Raji (cell line): Measurements from ENCODE around the gene GDAP1L1.

ENCODE experiments used
- POLR2A ChIP-seq: IDR thresholded peaks from 2 replicates; pipeline ENCODE4 v1.6.1; 2011; ENCODE audit warnings: low read depth, low read length, control low read depth; ENCODE audit not compliant: insufficient read depth

GDAP1L1 gene

GRCh38 chr20:44211177-44212039 lies 35.7 kb upstream of the GDAP1L1 start:
- no peak for TF ChIP-seq POLR2A

DNA sequence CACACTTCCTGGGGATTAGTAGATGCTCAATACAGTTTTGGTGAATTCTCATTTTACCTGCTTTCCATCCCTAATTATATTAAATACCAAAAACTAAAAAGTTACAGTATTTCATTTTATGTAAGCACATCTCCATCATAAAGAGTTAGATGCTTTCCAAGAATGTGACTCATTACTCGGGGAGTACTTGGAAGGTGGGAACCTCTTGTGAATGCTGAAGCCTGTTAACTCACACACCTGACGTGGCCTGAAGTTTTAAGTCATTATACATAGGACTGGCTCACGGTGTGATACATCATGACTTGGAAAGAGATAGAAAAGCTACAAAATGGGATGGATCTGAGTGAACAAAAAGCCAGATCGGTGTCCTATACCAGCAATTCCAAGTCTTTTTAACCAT lies 34.3 kb upstream of the GDAP1L1 start:
- TF ChIP-seq POLR2A: no peak

DNA sequence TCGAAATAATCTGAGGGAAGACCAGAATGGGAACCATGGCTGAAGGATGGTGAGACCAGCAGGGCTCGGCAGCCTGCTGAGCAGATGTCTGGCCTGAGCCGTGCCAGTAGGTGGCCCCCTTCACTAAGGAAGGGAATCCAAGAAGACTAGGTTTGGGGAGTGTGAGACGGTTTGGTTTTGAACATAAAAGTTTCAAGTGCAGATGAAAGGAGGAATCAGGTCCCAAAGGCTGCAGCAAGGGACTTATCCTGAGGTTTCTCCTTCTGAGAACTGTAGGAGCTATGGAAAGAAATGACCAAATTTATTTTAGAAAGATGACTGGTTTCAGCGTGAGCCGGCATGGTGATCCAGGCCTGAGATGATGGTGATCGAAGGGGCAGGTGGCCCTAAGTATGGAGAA lies 32.0 kb upstream of the GDAP1L1 start:
- TF ChIP-seq POLR2A: no peak

DNA sequence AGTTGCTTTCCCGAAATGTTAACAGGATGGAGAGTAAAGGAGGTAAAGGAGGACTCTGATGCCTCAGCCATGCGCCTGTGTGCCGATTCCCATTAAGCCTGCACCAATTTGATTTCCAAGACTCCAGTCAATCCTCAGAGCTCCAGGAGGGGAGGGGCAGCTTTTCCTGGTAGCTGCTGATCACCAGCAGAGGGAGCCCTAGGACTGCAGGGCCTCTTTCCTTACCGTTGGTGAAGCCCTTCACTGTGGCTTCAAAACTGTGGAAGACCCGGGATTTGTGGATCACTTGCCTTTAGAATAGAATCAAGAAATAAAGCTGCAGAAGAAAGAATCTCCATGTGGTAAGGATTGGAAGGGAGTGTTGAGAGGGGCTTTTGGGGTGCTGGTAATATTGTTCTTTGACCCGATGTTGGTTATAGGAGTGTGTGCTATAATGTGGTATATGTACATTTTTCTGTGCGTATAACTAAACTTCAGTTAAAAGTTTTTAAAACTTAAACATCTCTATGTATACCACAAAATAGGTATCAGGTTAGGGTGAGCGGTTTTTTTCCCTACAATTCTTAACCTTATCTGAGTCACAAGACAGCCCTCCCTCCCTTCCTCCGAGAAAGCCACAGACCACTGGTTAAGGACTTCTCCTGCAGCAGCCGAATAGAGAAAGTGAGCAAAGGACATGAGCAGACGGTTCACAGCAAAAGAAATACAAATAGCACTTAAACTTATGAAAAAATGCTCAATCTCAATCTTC lies 29.6 kb upstream of the GDAP1L1 start:
- no peak for TF ChIP-seq POLR2A

GRCh38 chr20:44218446-44218845 lies 28.7 kb upstream of the GDAP1L1 start:
- no peak for TF ChIP-seq POLR2A

DNA sequence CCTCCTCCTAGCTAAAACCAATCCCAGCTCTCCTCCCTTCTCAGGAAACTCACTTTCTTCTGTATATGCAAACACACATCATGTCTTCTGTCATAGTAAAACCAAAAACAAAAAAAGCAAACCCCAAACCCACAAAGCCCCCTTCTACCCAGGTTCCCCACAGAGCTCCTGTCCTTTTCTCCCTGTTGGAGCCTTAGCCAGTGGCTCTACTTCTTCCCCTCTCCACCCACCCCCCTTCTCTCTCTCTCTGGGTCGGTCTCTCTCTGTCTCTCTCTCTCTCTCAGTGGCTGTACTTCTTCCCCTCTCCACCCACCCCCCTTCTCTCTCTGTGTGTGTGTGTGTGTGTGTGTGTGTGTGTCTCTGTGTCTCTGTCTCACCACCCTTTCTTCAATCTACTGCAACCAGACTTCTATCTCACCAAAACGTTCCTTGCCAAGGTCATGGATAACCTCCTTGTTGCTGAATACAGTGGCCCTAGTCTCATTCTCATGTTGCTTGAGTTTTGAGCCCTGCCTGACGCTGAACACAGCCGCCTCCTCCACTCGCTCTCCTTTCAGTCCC lies 27.9 kb upstream of the GDAP1L1 start:
- no peak for TF ChIP-seq POLR2A

DNA sequence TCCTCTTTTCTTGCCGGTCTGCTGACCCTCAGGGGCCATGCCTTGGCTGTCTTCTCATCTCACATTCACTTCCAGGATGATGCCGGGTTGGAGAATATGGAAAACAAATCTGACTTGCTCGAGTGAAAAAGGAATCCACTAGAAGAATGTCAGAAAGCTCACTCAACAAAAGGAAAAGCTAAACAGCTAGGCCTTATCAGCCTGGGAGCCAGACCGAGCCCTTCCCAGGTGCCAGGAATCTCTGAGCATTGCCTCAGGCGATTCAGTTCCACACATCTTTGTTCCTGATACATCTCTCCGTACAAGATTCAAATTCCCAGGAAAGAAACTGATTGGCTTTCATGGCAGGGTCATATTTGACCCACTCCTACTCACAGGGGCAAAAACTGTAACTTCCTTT lies 27.3 kb upstream of the GDAP1L1 start:
- no peak for TF ChIP-seq POLR2A

DNA sequence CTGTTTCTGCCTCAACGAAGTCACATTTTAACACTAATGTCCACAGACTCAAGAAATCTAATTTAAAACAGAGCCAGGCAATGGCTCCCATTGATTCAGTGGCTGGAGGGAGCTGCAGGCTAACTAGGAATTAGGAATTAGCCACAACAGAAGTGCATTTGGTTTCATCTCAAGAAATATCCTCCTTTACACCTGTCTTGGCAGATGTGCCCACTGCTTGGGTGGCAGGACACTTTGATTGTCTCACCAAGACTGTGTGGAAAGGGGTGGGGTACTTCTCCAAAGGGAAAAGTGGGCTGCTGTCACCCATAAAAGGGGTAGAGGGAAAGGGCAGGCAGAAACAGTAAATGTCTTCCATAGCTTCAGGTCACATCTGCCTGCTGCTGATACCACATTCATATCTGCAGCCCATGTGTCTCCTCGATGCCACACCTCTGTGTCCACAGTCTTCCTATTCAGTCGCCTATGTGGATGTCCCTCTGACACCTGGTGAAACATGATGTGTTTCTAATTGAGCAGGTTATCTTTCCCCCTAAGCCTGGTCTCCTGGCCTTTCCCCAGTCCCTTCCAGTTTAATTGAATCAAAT lies 25.6 kb upstream of the GDAP1L1 start:
- no peak for TF ChIP-seq POLR2A

- TF ChIP-seq POLR2A: no peak
These were observed 25.1 kb upstream of the GDAP1L1 start for GRCh38 chr20:44222027-44222426.

- TF ChIP-seq POLR2A: no peak
These were observed 24.3 kb upstream of the GDAP1L1 start for GRCh38 chr20:44222633-44223368.

DNA sequence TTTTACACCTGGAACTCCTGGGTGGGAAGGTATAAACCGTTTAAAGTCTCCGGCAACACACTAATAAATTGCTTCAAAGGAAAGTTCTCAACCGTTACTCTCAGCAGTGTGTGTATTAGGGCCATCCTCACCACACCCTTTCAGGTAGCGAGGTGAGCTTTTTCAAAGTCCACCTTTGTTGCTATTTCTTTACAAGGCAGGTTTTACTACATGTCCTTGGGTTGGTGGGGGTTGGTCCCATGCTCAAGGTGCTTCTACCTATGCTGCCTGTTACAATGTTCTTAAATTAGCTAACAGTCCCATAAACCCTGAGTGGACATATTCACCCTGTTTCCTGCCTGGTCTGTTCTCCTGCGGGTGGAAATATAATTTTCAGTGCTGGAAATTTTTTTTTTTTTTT lies 23.4 kb upstream of the GDAP1L1 start:
- TF ChIP-seq POLR2A: no peak

- no peak for TF ChIP-seq POLR2A
These were observed 22.5 kb upstream of the GDAP1L1 start for GRCh38 chr20:44224637-44225036.

DNA sequence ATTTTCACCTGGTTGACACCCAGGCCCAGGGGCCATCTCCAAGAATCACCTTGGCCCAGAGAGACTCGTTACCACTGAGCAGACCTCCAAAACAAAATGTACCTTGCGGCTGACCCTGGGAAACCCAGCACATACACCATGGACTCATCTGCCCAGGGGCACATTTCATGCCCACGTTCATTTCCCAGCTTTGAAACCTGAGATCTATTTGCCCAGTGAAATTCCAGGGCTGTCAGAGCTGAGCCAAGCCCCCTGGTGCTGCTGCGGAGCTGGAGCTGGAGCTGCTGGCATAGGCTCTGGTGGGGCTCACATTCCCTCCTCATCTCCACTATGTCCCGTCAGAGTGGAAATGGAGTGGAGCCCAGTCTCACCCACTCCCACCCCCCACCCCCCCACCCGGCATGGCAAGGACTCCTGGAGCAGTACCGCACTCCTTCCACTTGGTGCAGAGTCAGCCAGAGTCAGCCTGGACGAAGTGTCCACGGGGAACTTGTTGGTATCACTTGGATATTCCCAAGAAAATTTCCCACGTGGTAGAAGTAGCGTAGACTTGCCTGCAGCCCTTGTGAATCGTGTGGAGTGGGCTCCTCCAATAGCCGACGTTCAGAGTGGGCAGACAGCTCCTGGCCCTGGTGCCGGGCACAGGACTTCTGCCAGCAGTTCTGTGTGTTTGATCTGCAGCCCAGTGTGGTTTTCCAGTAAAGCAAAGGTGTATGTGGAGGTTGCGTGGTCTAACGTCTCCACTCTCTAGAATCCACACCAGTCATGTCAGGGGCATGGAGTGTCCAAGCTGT lies 18.4 kb upstream of the GDAP1L1 start:
- no peak for TF ChIP-seq POLR2A

DNA sequence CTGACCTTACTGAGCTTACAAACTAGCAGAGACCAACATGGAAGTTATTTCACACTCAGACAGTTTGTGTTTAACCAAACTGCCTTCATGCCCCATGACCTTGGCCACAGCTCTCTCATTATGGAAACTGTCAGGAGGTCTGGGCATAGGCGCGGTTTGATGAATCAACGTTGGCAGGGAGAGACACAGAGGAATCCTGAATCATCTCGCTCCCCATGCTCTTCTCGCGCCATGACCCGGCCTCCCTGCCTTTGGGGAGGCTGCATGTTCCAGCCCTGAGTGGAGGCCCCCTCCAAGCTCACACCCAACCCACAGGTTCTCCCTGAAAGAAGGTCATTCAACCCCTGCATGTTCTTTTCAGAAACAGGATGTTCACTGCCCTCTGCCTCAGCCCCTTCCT lies 15.9 kb upstream of the GDAP1L1 start:
- no peak for TF ChIP-seq POLR2A
